Omental fat pad (tissue), 4 donors: ENCODE measurements around the gene KRTAP12-1. TPM values are rescaled to one million over a fixed set of nuclear protein-coding genes. Genes with fewer than 3 reads are reported as not detected.
"Not testable (repeated sequence)": the region's sequence is repeated elsewhere in the genome, so short reads cannot be mapped to it uniquely, and the experiment has no call there.

Experiments
- ATAC-seq: fragments of 150-250 bp; one replicate; pipeline ENCODE4 v1.9.1; 2016; ENCODE audit warnings: mild to moderate bottlenecking, moderate library complexity; ENCODE audit not compliant: low FRiP score
- DNase-seq: peaks from one replicate; pipeline ENCODE4 v3.0.0-alpha.2; 2019; ENCODE audit warnings: low spot score
- CTCF ChIP-seq, 3 donors: fragments of 450-650 bp; IDR thresholded peaks; one replicate each; pipeline ENCODE4 v1.5.1; 2016 to 2017; ENCODE audit warnings: antibody characterized with exemption in 3 of 3, mild to moderate bottlenecking in 3 of 3, moderate library complexity in 2 of 3
- total RNA-seq, 4 donors: library from RNA; depleted of rRNA; stranded (reverse); fragments of >200 nt; gene quantifications; one replicate each; pipeline ENCODE4 v1.1.0, GENCODE V29; 2016

Gene KRTAP12-1
- total RNA-seq, 4 donors from 2014 or later: not detected

- no peak for TF ChIP-seq CTCF (IDR thresholded peaks at IDR 0.05)
- no peak for DNase-seq
- ATAC-seq: no peak
These were observed 20.4 kb upstream of the KRTAP12-1 start for GRCh38 chr21:44702111-44702972.

GRCh38 chr21:44701541-44701940 is 19.6 kb upstream of the KRTAP12-1 start:
- ATAC-seq: no peak
- no peak for TF ChIP-seq CTCF (IDR thresholded peaks at IDR 0.05)
- DNase-seq: no peak

GRCh38 chr21:44701023-44701400 is 19.0 kb upstream of the KRTAP12-1 start:
- no peak for DNase-seq
- no peak for TF ChIP-seq CTCF (IDR thresholded peaks at IDR 0.05)
- no peak for ATAC-seq

- ATAC-seq (no peak), DNase-seq (no peak)
These were observed 18.4 kb upstream of the KRTAP12-1 start for GRCh38 chr21:44700101-44701022.

GRCh38 chr21:44699502-44700001 is 17.6 kb upstream of the KRTAP12-1 start:
- no peak for TF ChIP-seq CTCF (IDR thresholded peaks at IDR 0.05)
- no peak for DNase-seq
- no peak for ATAC-seq

More at GRCh38 chr21:44700101-44701022, 18.4 kb upstream of the KRTAP12-1 start:
- no peak for TF ChIP-seq CTCF (IDR thresholded peaks at IDR 0.05)

- ATAC-seq (no peak), DNase-seq (no peak)
- no peak for TF ChIP-seq CTCF (IDR thresholded peaks at IDR 0.05)
These were observed 16.1 kb upstream of the KRTAP12-1 start for GRCh38 chr21:44697811-44698734.

- DNase-seq, ATAC-seq: not testable (repeated sequence)
These were observed 15.3 kb upstream of the KRTAP12-1 start, which contains the start of gene KRTAP10-12 for GRCh38 chr21:44697172-44697810. Gene KRTAP10-12 (plus strand): TSS chr21:44697172. CDS start chr21:44697202, 30 bp downstream.
